Measurements from ENCODE around the gene HINT3. TPM values are rescaled to one million over a fixed set of nuclear protein-coding genes. Genes with fewer than 3 reads are reported as not detected.

HINT3 gene
- total RNA-seq (2022; extraction: Qiagen RNA extraction; ENCODE audit: low read depth), result 6.6 to 8.9 TPM (median 8.4 TPM) in 5 replicates

DNA sequence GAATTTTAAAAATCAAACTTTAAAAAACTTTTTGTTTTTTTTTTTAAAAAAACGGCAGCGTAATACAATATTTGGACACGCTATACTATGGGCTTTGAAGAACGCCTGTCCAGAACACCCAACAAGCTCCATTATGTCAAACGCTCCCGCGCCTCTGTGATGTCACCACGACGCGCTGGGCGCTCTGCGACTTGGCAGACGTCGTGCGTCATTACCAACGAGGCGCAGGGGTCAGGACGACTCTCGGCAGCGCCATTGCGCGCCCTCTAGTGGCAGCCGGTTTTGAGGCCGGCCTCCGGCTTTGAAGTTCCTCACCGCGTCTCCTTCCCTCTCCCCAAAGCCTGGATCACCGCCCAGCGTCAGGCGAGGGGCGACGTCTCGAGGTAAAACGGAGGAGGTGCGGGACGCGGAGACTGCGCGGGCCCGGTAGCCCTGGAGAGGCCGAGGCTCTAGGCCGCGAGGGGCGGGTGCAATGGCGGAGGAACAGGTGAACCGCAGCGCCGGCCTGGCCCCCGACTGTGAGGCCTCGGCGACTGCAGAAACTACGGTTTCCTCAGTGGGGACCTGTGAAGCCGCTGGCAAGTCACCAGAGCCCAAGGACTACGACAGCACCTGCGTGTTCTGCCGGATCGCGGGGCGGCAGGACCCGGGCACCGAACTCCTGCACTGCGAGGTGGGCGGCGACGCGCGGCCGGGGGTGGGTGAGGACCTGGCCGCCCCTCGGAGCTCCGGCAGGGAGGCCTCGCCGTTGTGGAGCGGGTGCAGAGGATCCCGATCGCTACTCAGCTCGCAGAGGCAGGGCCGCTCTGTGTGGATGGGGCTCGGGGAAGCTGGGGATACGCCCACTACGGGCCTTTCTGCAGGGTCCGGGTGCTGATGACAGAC is at the start of gene HINT3:
Gene HINT3 (plus strand): TSS at position 265 of the 885 bp plus-strand sequence. CDS start 208 bp downstream, at position 473.

DNA sequence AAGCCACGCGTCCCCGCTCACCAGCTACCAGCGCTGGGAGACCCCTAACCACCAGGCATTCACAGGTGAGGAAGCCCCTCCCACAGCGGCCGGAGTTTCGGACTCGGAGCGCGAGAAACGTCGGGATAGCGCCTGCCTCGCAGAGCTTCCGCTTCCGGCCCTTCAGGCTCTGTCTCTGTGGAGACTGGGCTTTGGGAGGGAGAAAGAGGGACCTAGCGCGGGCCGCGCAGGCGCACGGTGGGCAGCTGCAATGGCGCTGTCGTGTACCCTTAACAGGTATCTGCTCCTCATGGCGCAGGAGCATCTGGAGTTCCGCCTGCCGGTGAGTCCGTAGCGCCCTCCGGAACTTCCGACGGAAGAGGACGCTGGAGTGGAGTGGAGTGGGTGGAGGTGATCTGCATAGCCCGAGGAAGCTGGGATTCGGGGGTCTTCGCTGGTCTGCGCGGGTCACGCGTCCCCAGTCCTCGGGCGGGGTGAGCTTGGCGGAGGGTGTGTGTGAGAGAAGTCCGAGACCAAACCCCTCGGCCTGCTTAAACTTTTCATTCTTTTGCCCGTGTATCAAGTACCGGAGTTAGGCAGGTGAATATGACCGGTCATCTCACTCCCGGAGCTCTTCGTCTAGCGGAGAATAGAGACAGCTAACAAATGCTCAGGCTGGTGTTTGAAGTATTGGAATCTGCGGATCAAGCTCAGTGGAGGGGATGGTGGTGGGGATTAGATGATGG is 29.9 kb downstream of the HINT3 start, which contains the start of gene TRMT11:
Gene TRMT11 (plus strand): TSS at position 240 of the 725 bp plus-strand sequence. CDS start 11 bp downstream, at position 251.

Other genes with a start within 250 kb of the HINT3 start
- gene HEY2, start 207.1 kb upstream of the HINT3 start, total RNA-seq (2022; extraction: Qiagen RNA extraction; ENCODE audit: low read depth), result 0.06 to 0.09 TPM (median 0.08 TPM) in 5 replicates
- 22.1 to 36.1 TPM (median 29.0 TPM) in 5 replicates for gene NCOA7, start 165.8 kb upstream of the HINT3 start, total RNA-seq (2022; extraction: Qiagen RNA extraction; ENCODE audit: low read depth)
- 10.6 to 15.2 TPM (median 13.9 TPM) in 5 replicates for gene TRMT11, start 29.8 kb downstream of the HINT3 start, total RNA-seq (2022; extraction: Qiagen RNA extraction; ENCODE audit: low read depth)